ENCODE measurements around the gene MYO7B.

MYO7B gene

DNA sequence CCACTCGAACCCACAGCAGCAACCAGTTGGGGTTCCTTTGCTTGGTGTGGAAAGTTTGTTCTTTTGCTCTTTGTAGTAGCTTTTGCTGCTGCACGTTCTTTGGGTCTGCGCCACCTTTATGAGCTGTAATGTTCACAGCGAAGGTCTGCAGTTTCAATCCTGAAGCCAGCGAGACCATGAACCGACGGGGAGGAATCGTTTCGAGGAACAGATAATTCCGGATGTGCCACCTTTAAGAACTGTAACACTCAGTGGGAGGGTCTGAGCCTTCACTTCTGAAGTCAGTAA lies 124.8 kb downstream of the MYO7B start:
- TF ChIP-seq GATA1 (IDR thresholded peaks at IDR 0.05; ENCODE audit: low read depth, low read length): no peak
- TF ChIP-seq POLR2A (IDR thresholded peaks at IDR 0.05; ENCODE audit: low read length): no peak
- DNase-seq: no peak

- no peak for DNase-seq
- TF ChIP-seq GATA1 (IDR thresholded peaks at IDR 0.05; ENCODE audit: low read depth, low read length): no peak
- no peak for TF ChIP-seq POLR2A (IDR thresholded peaks at IDR 0.05; ENCODE audit: low read length)
Measured at GRCh38 chr2:127661072-127661649, 125.7 kb downstream of the MYO7B start.

DNA sequence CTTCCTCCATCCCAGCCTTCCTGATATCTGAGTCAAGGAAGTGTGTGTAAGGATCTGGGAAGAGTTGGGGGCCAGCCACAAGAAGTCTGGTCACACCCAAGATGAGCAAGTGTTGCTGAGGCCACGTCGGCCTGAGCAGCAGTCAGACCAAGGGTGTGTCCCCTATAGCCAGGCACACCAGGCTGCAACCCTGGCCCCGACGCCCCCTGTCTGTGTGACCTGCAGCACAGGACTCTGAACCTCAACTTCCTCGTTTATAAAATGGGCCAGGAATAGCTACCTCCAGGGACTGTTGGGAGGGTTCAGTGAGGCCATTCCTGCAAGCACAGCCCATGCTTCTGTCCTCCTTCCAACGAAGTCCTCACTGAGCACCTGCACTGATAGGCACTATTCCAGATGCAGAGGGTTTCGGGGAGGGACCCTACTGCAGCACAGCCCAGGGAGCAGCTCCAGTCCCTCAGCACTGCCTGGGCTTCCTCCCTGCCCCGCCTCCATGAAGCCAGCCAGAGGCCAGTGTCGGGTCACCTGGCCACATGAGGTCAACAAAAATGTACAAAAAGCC lies 126.5 kb downstream of the MYO7B start:
- TF ChIP-seq POLR2A (IDR thresholded peaks at IDR 0.05; ENCODE audit: low read length) (no peak), GATA1 (IDR thresholded peaks at IDR 0.05; ENCODE audit: low read depth, low read length) (no peak)
- no peak for DNase-seq

DNA sequence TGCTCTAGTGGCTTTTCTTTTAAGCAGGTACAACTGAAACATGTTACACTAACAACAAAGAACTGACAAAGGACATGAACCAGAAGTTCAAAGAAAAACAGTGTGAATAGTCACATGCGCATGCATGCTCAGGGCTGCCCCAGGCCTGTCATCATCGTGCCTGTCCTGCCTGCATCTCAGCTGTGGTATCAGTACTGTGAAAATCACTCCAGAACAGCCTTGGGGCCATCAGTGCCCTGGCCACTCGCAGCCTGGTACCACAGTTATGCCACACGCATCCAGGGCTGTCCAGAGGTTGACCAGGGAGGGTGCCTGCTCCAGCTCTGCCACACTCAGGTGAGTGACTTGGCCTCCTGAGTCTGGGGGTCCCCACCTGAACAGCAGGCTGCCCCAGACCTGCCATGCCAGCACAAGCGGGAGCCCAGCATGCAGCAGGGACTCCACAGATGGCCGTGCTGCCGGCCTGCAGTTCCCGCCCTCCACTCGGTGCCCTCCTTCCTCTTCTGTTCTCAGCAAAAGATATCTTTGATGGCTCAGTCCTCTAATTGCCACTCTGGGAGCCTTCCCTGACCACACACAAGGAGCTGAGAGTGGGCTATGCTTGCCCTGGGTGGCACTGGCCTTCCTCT lies 127.6 kb downstream of the MYO7B start:
- no peak for DNase-seq

GRCh38 chr2:127663566-127664064 lies 128.1 kb downstream of the MYO7B start:
- TF ChIP-seq POLR2A (IDR thresholded peaks at IDR 0.05; ENCODE audit: low read length) (no peak), GATA1 (IDR thresholded peaks at IDR 0.05; ENCODE audit: low read depth, low read length) (no peak)
- no peak for DNase-seq

More for the DNA sequence above, 127.6 kb downstream of the MYO7B start:
- TF ChIP-seq GATA1 (IDR thresholded peaks at IDR 0.05; ENCODE audit: low read depth, low read length): no peak
- TF ChIP-seq POLR2A (IDR thresholded peaks at IDR 0.05; ENCODE audit: low read length): no peak

DNA sequence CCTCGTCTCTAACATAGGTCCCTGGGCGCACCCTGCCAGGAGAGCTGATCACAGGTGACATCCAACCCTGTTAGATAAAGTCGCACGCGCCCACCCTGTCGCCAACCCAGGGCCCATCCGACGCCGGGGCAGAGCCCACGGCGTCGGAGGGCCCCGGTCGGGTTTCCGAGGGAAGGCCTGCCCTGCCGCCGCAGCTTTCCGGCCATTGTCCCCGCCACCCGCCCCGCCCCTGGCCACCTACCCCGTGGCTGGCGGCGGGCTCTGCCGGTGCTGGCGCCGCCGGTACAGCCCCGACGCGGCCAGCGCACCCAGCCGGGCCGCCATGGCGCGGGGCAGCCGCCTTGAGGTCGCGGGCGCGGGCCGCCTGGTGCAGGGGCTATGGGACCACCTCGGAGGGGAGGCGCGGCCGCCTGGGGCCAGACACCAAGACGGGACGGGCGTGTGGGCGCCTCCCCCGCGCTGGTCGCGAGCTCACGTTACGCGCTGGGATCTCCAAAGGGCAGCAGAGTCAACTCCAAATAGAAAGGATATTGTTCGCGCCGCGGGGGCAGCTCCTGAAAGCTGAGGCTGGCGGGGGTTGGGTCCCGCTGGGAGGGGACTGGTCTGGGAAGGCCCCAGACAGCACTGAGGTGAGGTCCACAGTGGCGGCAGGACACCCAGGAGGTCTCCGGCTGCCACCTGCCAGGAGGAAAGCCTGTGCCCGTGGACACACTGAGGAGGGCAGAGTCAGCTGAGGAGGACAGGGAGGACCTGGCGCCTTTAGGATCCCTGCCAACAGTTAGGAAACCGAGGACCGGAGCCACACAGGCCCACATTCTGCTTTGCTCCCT lies 128.8 kb downstream of the MYO7B start:
- TF ChIP-seq POLR2A (IDR thresholded peaks at IDR 0.05; ENCODE audit: low read length) (no peak), GATA1 (IDR thresholded peaks at IDR 0.05; ENCODE audit: low read depth, low read length) (no peak)
- no peak for DNase-seq

DNA sequence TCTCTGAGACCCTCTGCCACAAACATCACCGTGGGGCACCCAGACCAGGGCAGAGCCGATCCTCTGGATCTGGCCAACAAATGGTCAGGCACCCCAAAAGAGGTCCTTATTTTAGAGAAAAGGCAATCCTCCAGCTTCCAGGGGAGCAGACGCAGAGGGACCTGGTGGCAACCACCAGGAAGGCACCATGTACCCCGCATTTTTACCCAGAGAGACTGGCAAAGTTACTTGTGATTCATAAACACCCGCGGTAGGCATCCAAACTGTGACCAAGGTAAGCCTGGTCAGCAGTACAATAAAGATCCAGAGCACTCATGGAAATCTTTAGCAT lies 129.4 kb downstream of the MYO7B start:
- DNase-seq: no peak
- TF ChIP-seq POLR2A (IDR thresholded peaks at IDR 0.05; ENCODE audit: low read length) (no peak), GATA1 (IDR thresholded peaks at IDR 0.05; ENCODE audit: low read depth, low read length) (no peak)

DNA sequence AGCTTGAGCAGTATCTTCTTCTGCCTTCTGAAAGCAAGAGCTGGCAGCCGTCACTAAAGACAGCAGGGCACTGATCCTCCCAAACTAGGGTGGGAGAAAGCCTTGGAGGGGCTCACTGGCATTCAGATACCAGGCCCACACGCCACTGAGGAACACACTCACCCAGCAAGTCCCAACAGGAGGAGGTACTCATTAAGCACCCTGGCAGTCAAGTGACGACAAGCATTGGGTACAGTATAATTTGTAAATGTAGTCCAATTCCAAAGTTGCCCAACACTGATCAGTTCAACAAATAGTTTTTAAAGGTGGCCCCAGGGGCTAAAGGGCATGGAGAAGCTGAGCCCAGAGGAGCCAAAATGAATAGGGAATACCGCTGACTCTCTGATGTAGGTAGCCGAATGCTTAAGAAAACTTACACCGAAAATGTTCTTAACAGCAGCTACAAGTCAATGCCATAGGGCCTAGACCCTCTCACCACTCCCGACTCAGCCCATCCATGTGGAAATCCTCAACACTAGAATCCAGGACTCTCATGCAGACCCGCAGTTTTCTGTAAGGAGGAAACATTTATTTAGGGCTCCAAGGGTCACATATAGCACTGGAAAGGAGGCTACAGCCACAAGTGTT lies 129.9 kb downstream of the MYO7B start:
- no peak for TF ChIP-seq POLR2A (IDR thresholded peaks at IDR 0.05; ENCODE audit: low read length)
- no peak for TF ChIP-seq GATA1 (IDR thresholded peaks at IDR 0.05; ENCODE audit: low read depth, low read length)
- DNase-seq: no peak

- DNase-seq: no peak
Measured at GRCh38 chr2:127669056-127669455, 133.6 kb downstream of the MYO7B start.

DNA sequence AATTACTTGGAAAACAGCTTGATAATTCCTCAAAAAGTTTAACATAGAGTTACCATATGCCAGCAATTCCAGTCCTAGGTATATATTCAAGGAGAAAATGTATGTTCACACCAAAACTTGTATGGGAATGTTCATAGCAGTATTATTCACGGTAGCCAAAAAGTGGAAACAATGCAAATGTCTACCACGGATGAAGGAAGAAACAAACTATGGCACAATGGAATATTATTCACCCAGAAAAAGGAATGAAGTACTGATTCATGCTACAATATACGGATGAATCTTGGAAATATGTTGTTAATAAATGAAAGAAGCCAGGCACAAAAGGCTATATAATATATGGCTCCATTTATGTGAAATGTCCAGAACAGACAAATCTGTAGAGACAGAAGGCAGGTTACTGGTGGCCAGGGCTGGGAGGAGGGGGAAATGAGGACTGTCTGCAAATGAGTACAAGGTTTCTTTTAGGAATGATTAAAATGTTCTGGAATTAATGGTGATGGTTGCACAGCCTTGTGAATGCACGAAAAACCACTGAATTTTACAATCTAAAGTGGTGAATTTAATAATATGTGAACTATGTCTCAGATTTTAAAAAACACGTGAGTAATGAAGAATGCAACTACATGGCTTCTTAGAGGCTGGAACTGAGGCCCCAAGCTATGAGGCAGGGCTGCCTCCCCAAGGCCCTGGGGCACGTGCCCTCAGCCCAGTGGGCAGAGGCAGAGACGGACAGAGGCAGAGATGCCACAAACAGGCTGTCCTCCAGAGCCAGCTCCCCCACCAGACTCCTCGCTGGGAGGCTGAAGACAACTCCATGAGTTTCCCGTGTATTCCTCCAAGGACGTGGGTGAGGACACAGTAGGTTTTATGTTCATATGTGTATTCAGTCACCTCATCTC lies 134.8 kb downstream of the MYO7B start:
- no peak for DNase-seq
- TF ChIP-seq GATA1 (IDR thresholded peaks at IDR 0.05; ENCODE audit: low read depth, low read length): no peak

More at GRCh38 chr2:127669056-127669455, 133.6 kb downstream of the MYO7B start:
- TF ChIP-seq POLR2A (IDR thresholded peaks at IDR 0.05; ENCODE audit: low read length): no peak
- no peak for TF ChIP-seq GATA1 (IDR thresholded peaks at IDR 0.05; ENCODE audit: low read depth, low read length)

GRCh38 chr2:127670957-127671290 lies 135.4 kb downstream of the MYO7B start:
- DNase-seq: no peak
- TF ChIP-seq GATA1 (IDR thresholded peaks at IDR 0.05; ENCODE audit: low read depth, low read length) (no peak), POLR2A (IDR thresholded peaks at IDR 0.05; ENCODE audit: low read length) (no peak)

DNA sequence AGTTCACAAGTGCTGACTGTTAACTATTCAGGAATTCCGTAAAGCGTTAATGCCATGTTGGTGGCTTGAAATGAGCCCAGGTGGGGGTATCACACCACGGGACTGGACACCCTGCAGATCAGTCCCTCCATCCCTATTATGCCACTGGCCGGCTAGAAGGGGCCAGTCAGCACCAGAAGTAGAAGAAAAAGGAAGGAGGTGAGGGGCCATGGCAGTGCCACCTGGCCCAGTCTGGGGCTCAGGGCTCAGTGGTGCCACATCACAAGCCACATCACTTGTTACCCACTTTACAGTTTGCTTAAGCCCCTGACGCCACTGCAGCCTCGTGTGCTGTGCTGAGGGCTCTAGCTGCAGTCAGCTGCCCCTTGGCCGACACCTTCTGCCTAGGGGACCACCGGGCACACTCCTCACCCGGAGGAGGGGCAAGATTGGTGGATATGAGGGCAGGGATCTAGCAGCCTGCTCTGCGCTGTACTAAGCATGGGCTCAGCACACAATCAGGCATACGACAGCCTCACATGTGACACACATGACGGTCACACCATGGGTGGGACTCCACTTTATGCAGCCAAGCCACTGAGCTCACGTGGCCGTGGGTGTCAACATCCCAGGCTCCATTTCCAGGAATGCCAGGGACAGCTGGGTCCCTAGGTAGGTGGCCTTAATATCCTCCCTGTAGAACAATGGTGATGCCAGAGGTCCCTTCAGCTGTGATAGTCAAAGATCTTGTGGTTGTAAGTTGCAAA lies 136.2 kb downstream of the MYO7B start:
- no peak for TF ChIP-seq POLR2A (IDR thresholded peaks at IDR 0.05; ENCODE audit: low read length)
- TF ChIP-seq GATA1 (IDR thresholded peaks at IDR 0.05; ENCODE audit: low read depth, low read length): no peak
- DNase-seq: no peak

Data from erythroblast (primary cell).